SK-N-MC (cell line): ENCODE results near the gene IL23A.

ENCODE experiments used
- DNase-seq: peaks from one replicate; pipeline ENCODE4 v3.0.0-alpha.2; 2011; ENCODE audit warnings: low read depth, low spot score
- H3K27ac ChIP-seq: fragments of 200-600 bp; sonication (generic); 2 replicates; pipeline ENCODE4 v1.5.1; 2016; ENCODE audit warnings: mixed run types
- H3K36me3 ChIP-seq: fragments of 200-600 bp; sonication (generic); 2 replicates; pipeline ENCODE4 v1.6.1; 2017; ENCODE audit warnings: antibody characterized with exemption, low read length, mixed read lengths; ENCODE audit not compliant: insufficient read depth
- H3K4me3 ChIP-seq: fragments of 200-600 bp; sonication (generic); 2 replicates; pipeline ENCODE4 v1.5.1; 2016
- H3K9ac ChIP-seq: fragments of 200-600 bp; sonication (generic); 2 replicates; pipeline ENCODE4 v1.8.0; 2017; ENCODE audit warnings: mixed run types, mixed read lengths; ENCODE audit not compliant: insufficient read length
- H3K9me3 ChIP-seq: fragments of 200-600 bp; sonication (generic); 2 replicates; pipeline ENCODE4 v1.6.1; 2017; ENCODE audit warnings: low read depth, mild to moderate bottlenecking, antibody characterized with exemption, low read length, moderate library complexity, mixed read lengths
- EZH2 ChIP-seq: fragments of 200-600 bp; sonication (generic); IDR thresholded peaks from one replicate; pipeline ENCODE4 v1.6.1; 2017; ENCODE audit warnings: antibody characterized with exemption
- FOXP2 ChIP-seq: optimal IDR thresholded peaks from 2 replicates; pipeline ENCODE3; 2011; ENCODE audit warnings: mild to moderate bottlenecking, moderate library complexity; ENCODE audit not compliant: insufficient read depth; ENCODE audit errors: extremely low read length, control extremely low read depth
- POLR2AphosphoS5 ChIP-seq: IDR thresholded peaks from 2 replicates; pipeline ENCODE4 v1.6.1; 2012; ENCODE audit warnings: mild to moderate bottlenecking, low read depth, low read length, borderline replicate concordance

Gene IL23A

GRCh38 chr12:56300644-56301464, 37.8 kb upstream of the IL23A start:
- peak overlapping the region; percentile 93 for H3K4me3 ChIP-seq
- TF ChIP-seq FOXP2, result no peak
- no peak for TF ChIP-seq EZH2
- no peak for TF ChIP-seq POLR2AphosphoS5
- no peak for DNase-seq
- H3K9me3 ChIP-seq, result no peaks in the 10 kb centered on the region
- peaks cover 38% of the 10 kb centered on the region for H3K36me3 ChIP-seq
- peak overlapping the region; percentile 79 for H3K27ac ChIP-seq
- peak overlapping the region; percentile 79 for H3K9ac ChIP-seq

GRCh38 chr12:56304276-56304675, 34.4 kb upstream of the IL23A start:
- Histone ChIP-seq H3K9ac (no peak overlapping the region), H3K36me3 (peaks cover 14% of the 10 kb centered on the region), H3K4me3 (no peak overlapping the region), H3K27ac (no peak overlapping the region), H3K9me3 (no peaks in the 10 kb centered on the region)
- TF ChIP-seq POLR2AphosphoS5, result no peak
- TF ChIP-seq EZH2, result no peak
- no peak for TF ChIP-seq FOXP2
- DNase-seq, result no peak

GRCh38 chr12:56304872-56305590, 33.7 kb upstream of the IL23A start:
- no peak for TF ChIP-seq FOXP2
- Histone ChIP-seq H3K9me3 (no peaks in the 10 kb centered on the region), H3K27ac (no peak overlapping the region), H3K4me3 (no peak overlapping the region), H3K9ac (no peak overlapping the region), H3K36me3 (peaks cover 19% of the 10 kb centered on the region)
- DNase-seq, result no peak

- Histone ChIP-seq H3K9ac (no peak overlapping the region), H3K9me3 (no peaks in the 10 kb centered on the region), H3K4me3 (no peak overlapping the region), H3K36me3 (peaks cover 31% of the 10 kb centered on the region), H3K27ac (no peak overlapping the region)
- no peak for DNase-seq
- TF ChIP-seq POLR2AphosphoS5, result no peak
- TF ChIP-seq EZH2, result no peak
- no peak for TF ChIP-seq FOXP2
Observed at GRCh38 chr12:56307221-56307965, 31.3 kb upstream of the IL23A start.

GRCh38 chr12:56308714-56309113, 30.0 kb upstream of the IL23A start:
- H3K9ac ChIP-seq, result no peak overlapping the region
- TF ChIP-seq FOXP2 (no peak), POLR2AphosphoS5 (no peak), EZH2 (no peak)
- no peak overlapping the region for H3K4me3 ChIP-seq
- no peak for DNase-seq
- H3K9me3 ChIP-seq, result no peaks in the 10 kb centered on the region
- H3K27ac ChIP-seq, result no peak overlapping the region
- H3K36me3 ChIP-seq, result peaks cover 31% of the 10 kb centered on the region

- no peaks in the 10 kb centered on the region for H3K9me3 ChIP-seq
- peaks cover 30% of the 10 kb centered on the region for H3K36me3 ChIP-seq
- H3K9ac ChIP-seq, result no peak overlapping the region
- no peak overlapping the region for H3K4me3 ChIP-seq
- H3K27ac ChIP-seq, result no peak overlapping the region
- DNase-seq, result no peak
- no peak for TF ChIP-seq FOXP2
- no peak for TF ChIP-seq POLR2AphosphoS5
- no peak for TF ChIP-seq EZH2
Observed at GRCh38 chr12:56311003-56311402, 27.7 kb upstream of the IL23A start.

- no peaks in the 10 kb centered on the region for H3K9me3 ChIP-seq
- DNase-seq, result no peak
- peaks cover 20% of the 10 kb centered on the region for H3K36me3 ChIP-seq
- TF ChIP-seq EZH2 (no peak), POLR2AphosphoS5 (no peak)
- H3K27ac ChIP-seq, result no peak overlapping the region
- peak overlapping the region; percentile 98 for H3K4me3 ChIP-seq
- H3K9ac ChIP-seq, result peak overlapping the region; percentile 92
Observed at GRCh38 chr12:56315249-56315621, 23.4 kb upstream of the IL23A start.
